Measurements from ENCODE around the gene RNF14.

Gene RNF14

DNA sequence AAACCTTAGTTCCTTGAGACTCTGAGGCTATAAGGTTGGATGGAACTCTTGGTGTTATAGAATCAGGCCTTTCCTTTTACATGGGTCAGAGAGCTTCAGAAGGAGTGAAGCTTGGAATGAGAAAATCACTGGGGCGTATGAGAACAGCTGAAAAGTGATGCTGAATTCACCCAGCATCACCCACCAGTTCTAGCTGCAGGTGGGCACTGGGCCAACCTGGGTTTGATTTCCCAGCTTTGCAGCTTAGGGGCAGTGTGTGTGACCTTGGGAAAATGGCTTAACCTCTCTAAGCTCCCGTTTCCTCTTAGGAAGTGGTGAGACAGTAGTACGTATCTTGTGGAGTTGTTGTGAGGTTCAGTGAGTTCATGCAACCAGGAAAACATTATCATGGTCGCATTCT is 21.6 kb upstream of the RNF14 start:
- no peak overlapping the region for H3K4me3 ChIP-seq (ENCODE audit: low read length)
- TF ChIP-seq CTCF (IDR thresholded peaks at IDR 0.05; ENCODE audit: insufficient read depth, low read depth, low read length, missing control alignments): no peak
- no peak for DNase-seq (ENCODE audit: low read depth)

GRCh38 chr5:141948812-141949211 is 20.1 kb upstream of the RNF14 start:
- no peak for TF ChIP-seq CTCF (IDR thresholded peaks at IDR 0.05; ENCODE audit: insufficient read depth, low read depth, low read length, missing control alignments)
- DNase-seq (ENCODE audit: low read depth): no peak
- H3K4me3 ChIP-seq (ENCODE audit: low read length): no peak overlapping the region

DNA sequence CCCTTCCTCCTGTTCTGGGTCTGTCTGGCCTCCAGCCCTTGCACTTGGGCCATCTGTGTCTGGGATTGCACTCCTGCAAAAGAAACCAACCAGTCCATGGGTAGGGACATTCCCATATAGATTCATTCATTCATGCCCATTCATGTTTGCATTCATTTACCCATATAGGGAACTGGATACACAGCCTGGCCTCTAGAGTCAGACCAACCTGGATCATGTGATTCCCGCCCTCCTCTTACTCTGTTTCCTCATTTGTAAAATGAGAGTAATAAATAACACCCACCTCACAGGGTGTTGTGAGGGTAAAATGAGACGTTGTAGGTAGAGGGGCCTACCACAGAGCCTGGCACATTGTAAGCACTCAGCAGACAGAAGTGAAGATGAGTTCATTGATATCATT is 19.4 kb upstream of the RNF14 start:
- DNase-seq (ENCODE audit: low read depth): peak; percentile 12
- TF ChIP-seq CTCF (IDR thresholded peaks at IDR 0.05; ENCODE audit: insufficient read depth, low read depth, low read length, missing control alignments): no peak
- no peak overlapping the region for H3K4me3 ChIP-seq (ENCODE audit: low read length)

DNA sequence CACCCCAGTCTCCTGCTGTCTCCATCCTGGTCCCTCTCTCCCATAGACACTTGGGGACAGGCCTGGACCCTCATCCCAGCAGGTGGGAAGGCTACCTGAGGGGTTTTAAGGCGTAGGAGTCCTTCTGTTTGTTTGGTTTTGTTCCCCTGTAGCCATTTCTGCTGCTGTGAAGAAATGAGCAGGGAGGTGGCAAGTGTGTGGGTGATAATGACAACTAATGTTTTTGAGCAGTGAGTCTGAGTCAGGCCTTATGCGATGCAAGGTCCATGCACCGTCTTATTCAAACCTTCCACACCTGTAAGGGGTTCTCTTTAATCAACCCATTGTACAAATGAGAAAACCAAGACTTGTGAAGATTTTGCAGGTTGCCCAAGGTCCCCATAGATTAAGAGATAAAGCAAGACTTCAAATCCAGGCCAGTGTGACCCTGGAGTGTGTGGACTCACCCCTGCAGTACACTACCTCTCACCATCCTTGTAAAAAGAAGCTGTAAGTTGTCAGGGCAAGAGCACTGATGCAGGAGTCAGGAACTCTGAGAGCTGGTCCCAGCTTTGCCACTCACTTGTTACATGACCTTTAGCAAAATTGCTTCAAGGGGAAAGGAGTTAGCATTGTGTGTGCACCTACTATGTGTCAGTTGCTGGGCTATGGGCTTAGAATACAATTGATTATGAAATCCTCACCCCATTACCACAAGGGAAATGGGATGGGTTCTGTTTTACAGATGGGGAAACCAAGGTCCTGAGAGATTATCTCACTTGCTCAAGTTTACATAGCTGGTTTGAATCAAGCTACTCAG is 18.5 kb upstream of the RNF14 start:
- TF ChIP-seq CTCF (IDR thresholded peaks at IDR 0.05; ENCODE audit: insufficient read depth, low read depth, low read length, missing control alignments): no peak
- no peak overlapping the region for H3K4me3 ChIP-seq (ENCODE audit: low read length)
- no peak for DNase-seq (ENCODE audit: low read depth)

DNA sequence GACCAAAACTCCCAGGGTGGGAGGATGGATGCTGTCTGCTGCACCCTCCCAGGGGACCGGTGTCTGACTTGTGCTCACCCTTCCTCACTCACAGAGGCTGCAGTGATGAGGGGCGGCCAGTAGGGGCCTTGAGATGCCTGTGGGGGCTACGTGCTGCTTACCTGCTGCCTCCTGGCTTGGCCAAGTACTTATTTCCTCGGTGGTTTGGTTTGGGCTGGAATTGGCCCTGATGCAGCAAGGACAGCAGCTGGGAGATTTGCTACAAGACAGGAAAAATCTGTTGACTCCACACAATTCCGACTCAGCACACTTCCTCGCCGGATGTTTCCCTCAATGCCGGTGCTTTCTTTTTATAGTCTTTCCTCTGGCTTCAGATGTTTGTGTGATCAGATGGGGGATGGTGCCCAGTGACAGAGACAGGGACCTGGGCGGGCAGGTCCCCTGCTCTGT is 17.5 kb upstream of the RNF14 start:
- TF ChIP-seq CTCF (IDR thresholded peaks at IDR 0.05; ENCODE audit: insufficient read depth, low read depth, low read length, missing control alignments): peak; percentile 27
- no peak overlapping the region for H3K4me3 ChIP-seq (ENCODE audit: low read length)
- DNase-seq (ENCODE audit: low read depth): no peak

- no peak overlapping the region for H3K4me3 ChIP-seq (ENCODE audit: low read length)
- no peak for TF ChIP-seq CTCF (IDR thresholded peaks at IDR 0.05; ENCODE audit: insufficient read depth, low read depth, low read length, missing control alignments)
- no peak for DNase-seq (ENCODE audit: low read depth)
Observed at GRCh38 chr5:141952020-141952419, 16.9 kb upstream of the RNF14 start.

DNA sequence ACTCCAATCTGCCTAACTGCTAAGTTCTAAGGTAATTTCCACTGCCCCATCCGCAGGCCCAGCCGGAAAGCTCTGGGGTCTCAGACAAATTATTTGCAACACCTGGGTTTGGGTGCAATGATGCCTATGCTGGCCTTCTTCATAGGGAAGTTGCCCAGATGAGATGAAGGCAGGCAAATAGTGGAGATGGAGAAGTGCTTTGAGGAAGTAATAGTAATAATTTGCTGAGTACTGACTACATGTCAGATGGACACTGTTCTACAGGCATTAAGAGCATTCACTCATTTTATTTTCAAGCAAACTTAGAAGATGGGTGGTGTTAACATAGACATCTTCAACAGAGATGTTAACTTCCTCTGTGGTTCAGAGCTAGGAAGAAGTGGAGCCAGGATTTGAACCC is 14.7 kb upstream of the RNF14 start:
- TF ChIP-seq CTCF (IDR thresholded peaks at IDR 0.05; ENCODE audit: insufficient read depth, low read depth, low read length, missing control alignments): no peak
- no peak overlapping the region for H3K4me3 ChIP-seq (ENCODE audit: low read length)
- no peak for DNase-seq (ENCODE audit: low read depth)

Measured in epithelial cell of esophagus (primary cell).